GM19023 (cell line): ENCODE measurements around the gene IMP3.

ENCODE experiments used
- ATAC-seq: cut with Tn5 transposase; IDR thresholded peaks from one replicate; pipeline ENCODE4 v1.9.1; 2021; ENCODE audit warnings: mild to moderate bottlenecking, moderate library complexity; ENCODE audit not compliant: unreplicated experiment

IMP3 gene

GRCh38 chr15:75625542-75626347 lies 14.3 kb downstream of the IMP3 start, which contains the start of gene SNUPN:
Gene SNUPN, minus strand, starts transcription at chr15:75625725. Its CDS starts 4,674 bp downstream, at chr15:75621051.
- peak; percentile 88 for ATAC-seq

GRCh38 chr15:75622505-75622904 lies 17.5 kb downstream of the IMP3 start:
- no peak for ATAC-seq

GRCh38 chr15:75620841-75621391 lies 19.1 kb downstream of the IMP3 start:
- no peak for ATAC-seq

GRCh38 chr15:75620058-75620820 lies 19.8 kb downstream of the IMP3 start:
- no peak for ATAC-seq

GRCh38 chr15:75616766-75617165 lies 23.3 kb downstream of the IMP3 start:
- ATAC-seq = no peak

- ATAC-seq = no peak
Observed at GRCh38 chr15:75606711-75607699, 33.0 kb downstream of the IMP3 start.

GRCh38 chr15:75606026-75606425 lies 34.0 kb downstream of the IMP3 start:
- ATAC-seq = no peak

GRCh38 chr15:75599401-75599800 lies 40.6 kb downstream of the IMP3 start:
- ATAC-seq = no peak

GRCh38 chr15:75598361-75598760 lies 41.7 kb downstream of the IMP3 start:
- no peak for ATAC-seq

- ATAC-seq = no peak
Observed at GRCh38 chr15:75597667-75598341, 42.2 kb downstream of the IMP3 start.

- no peak for ATAC-seq
Observed at GRCh38 chr15:75596703-75597345, 43.2 kb downstream of the IMP3 start.

GRCh38 chr15:75594276-75594675 lies 45.7 kb downstream of the IMP3 start:
- ATAC-seq = no peak

GRCh38 chr15:75591655-75592364 lies 48.2 kb downstream of the IMP3 start:
- ATAC-seq = no peak

- ATAC-seq = no peak
Observed at GRCh38 chr15:75590239-75590638, 49.8 kb downstream of the IMP3 start.
